NCI-H146 treated with DMSO at 0.1 percent for 48 hours (cell line): Measurements from ENCODE around the gene MRPL21.

Experiments used
- DNase-seq: peaks from one replicate; lab custom pipeline; 2025; ENCODE audit not compliant: unreplicated experiment; lab: John Stamatoyannopoulos, UW

Gene MRPL21

DNA sequence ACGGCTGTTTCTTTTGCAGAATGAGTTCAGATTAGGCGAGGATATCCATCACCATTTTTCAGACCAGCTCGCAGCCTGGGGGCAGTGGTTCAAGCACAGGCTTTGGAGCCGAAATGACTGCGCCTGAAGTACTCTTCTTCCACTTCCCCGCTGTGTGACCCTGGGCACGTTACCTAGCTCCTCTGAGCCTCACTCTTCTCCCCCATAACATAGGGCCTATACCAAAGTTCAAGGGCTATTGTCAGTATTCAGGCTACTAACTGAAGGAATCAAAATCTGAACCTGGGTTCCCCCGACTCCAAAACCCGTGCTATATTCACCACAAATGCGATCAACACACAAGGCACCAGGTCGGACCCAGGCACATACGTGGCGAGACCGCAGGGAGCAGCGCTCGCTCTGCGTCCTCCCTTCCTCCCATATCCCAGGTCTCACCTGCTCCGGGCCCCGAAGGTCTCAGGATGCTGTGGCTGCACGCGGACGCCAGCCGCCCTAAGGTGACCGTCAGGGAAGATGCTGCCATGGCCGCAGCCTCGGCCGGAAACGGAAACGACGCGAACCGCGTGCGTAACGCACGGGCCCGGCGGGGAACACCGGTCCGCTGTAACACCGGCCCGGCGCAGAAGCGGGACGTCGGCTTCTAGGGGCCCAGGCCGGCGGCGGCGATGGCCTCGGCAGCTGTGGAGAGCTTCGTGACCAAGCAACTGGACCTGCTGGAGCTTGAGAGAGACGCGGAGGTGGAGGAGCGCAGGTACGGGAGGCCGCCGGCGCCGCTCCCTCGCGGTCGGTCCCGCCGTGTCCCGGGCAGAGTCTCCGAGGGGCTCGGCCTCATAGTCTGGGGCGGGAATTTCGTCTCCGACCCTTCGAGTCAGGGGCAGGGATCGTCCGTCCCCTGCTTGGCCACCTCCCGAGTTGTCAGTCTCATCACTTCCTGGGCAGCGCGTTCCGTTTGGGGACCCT, at the start of gene MRPL21, which contains the start of gene IGHMBP2:
TSS of gene MRPL21 (minus strand) at position 545 of the 960 bp plus-strand sequence. CDS start at position 523, 22 bp downstream.
TSS of gene IGHMBP2 (plus strand) at position 604 of the 960 bp plus-strand sequence. CDS start at position 666, 62 bp downstream.
- DNase-seq, result peak; percentile 32

DNA sequence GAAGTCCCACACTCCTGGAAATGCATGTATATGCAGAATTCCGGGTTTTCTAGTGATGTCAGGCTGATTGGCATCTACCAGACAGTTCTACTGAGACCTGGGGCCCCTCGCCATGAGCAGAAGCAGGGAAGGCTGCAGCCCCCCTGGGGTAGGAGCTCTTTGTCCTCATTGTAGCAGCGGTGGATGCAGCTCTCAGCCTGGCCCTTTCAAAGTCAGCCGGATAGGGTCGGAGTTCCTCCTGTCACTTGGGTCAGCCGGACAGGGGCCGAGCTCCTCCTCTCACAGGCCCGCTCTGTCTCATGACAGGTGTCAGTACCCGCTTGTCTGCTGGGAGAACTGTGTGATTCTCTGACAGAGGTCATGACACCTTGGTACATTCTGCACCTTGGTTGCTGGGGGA, 47.1 kb upstream of the MRPL21 start:
- DNase-seq, result no peak

DNA sequence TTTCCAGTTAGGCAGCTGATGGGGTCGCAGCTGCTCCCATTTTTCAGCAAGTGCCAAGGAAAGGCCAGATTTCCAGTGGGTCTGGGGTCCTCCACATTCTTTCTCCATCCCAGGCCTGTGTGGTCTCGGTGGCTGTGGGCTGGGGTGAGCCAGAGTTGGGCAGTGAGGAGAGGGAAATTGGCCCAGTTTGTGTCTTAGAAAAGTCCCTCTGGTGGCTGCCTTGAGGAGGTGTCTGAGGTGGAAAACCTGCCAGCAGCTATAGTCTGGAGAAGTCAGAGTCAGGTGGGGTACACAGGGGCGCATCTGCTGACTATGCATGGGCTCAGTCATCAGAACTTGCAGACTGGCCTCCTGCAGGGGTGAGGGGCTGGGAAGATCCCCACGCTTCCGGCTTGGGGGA, 46.6 kb upstream of the MRPL21 start:
- no peak for DNase-seq

DNA sequence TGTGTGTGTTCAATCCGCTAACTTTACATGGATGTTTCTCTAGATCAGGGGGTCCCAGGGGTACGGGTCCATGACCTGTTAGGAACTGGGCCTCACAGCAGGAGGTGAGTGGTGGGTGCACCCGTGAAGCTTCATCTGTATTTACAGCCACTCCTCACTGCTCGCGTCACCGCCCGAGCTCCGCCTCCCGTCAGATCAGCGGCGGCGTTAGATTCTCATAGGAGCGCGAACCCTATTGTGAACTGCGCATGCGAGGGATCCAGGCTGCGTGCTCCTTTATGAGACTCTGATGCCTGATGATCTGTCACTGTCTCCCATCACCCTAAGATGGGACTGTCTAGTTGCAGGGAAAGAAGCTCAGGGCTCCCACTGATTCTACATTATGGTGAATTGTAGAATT, 45.3 kb upstream of the MRPL21 start:
- no peak for DNase-seq

DNA sequence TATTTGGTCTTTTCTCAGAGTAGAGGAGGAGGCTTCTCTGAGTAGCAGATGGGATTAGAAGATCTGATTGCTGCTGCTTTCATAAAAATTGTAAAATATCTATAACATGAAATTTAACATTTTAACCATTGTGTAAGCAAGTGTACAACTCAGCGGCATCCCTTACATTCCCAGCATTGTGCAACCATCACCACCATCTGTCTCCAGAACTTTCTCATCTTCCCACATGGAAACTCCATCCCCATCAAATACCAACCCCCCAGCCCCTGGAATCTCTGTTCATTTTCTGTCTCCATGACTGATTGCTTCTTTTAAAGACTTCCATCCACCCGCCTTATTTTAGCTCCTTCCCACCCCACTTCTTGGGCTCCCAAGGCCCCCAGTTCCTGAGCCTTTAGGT, 44.9 kb upstream of the MRPL21 start:
- DNase-seq, result no peak

DNA sequence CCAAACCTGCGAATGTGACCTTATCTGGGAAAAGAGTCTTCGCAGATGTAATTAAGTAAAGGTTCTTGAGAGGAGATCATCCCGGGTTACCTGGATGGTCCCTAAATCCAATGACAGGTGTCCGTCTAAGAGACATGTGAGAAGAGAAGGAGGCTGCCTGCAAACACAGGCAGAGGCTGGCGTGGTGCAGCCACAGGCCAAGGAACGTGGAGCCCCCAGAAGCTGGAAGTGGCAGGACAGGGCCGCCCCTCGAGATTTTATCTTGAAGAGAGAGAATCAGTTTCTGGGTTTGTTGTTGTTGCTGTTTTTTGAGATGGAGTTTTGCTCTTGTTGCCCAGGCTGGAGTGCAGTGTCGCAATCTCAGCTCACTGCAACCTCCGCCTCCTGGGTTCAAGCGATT, 43.5 kb upstream of the MRPL21 start:
- DNase-seq, result no peak

DNA sequence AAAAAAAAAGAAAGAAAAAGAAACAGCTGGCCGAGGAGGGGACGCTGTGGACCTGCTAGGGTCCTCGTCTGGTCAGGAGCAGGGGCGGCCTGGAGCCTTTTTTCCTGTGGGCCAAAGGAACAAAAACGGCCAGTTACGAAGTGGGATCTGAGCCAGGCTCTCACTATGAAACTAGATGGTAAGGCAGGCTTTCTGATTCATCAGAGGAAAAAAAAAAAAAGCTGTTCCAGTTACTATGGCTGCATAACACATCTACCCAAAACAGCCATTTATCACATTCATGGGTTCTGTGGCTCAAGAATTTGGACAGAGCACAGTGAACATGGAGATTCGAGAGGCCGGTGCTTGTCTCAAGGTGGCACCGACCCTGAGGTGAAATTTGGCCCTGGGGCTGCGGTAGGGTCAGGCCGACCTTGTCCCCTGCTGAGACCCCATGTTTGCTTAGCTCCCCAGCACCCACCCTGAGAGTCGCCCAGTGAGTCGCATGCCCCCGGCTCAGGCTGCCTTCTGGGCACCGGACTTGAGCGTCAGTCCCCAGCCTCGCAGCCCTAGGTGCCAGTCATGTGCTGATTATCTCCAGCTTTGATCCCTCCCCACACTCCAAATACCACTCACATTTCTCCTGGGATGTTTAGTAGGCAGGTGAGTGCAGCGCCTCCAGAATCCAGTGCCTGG, 42.9 kb upstream of the MRPL21 start:
- DNase-seq, result no peak

DNA sequence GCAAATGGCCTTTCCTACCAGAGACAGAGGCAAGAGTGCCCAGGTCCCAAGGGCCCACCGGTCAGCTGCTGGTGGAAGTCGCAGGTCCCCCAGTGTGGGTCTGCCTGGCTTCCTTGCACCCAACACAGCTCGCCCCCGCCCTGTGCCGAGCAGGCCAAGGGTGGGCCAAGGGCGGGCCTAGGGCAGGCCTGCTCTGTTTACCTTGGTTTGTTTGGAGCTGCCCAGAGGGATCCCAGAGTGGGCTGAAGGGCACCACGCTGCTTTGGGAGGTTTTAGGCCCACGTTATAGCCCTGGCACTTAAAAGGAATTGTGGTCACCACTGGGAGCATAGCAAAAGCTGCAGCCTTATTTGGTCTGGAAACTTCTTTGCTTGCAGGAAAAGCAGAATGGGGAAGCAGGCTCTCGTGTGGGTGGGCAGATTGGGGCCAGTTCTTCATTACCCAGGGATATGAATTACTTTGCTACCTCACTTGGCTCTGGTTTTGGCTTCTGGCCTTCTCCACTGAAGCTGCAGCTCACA, 39.2 kb upstream of the MRPL21 start:
- DNase-seq, result no peak

DNA sequence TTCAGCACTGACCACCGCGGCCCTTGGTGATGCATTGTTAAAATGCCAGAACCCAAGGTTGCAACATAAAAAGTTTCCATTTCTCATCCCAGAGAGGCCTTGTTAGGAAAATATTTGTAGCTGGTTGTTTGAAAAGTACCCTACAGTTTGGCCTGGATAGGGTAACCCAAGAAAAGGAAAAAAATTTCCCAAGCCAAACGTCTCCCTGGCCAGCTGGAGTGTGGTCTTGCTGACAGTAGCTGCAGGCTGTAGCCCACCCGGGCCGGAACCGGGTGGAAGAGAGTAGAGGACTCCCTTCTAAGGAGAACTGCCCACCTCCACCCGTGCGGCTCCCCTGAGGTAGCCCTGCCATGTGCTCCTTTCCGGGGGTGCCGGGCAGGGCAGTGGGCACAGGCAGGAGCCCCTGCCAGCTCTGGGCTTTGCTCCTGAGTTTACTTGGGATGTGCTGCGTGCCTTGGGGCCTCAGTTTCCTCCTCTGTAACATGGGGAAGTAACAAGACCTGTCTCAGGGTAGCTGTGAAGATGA, 38.5 kb upstream of the MRPL21 start:
- DNase-seq, result no peak

DNA sequence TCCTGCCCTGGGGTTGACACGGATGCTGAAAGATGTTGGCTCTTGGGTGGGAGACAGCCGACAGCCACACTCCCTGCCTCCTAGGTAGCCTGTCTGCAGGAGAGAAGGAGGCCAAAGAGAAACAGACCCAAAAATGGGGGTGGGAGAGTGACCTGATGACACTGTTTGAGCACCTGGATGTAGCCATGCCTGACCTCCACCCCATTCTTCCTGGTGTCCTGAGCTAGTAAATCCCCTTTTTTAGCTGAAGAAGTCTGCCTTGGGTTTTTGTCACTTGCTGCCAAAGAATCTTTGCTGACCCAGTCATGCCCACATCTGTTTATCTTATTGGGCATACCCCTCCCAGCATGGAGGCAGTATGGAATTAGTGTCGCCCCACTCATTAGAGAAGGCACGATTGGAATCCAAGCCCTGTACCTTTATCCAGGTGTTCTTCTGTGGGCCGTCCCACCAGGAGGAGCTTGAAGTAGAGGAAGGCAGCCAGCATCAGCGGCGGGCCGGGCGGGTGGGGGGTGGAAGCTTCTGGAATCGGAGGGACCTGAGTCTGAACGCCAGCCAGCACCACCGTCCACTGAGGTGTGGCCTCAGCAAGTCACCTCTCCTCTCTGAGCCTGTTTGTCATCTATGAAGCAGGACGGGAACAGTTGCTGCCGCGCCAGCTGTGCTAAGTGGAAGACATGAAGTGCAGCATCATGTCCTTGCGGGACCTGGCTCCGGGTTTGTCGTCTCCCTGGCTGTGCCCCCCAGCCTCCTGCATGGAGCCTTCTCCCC, 37.9 kb upstream of the MRPL21 start:
- no peak for DNase-seq

DNA sequence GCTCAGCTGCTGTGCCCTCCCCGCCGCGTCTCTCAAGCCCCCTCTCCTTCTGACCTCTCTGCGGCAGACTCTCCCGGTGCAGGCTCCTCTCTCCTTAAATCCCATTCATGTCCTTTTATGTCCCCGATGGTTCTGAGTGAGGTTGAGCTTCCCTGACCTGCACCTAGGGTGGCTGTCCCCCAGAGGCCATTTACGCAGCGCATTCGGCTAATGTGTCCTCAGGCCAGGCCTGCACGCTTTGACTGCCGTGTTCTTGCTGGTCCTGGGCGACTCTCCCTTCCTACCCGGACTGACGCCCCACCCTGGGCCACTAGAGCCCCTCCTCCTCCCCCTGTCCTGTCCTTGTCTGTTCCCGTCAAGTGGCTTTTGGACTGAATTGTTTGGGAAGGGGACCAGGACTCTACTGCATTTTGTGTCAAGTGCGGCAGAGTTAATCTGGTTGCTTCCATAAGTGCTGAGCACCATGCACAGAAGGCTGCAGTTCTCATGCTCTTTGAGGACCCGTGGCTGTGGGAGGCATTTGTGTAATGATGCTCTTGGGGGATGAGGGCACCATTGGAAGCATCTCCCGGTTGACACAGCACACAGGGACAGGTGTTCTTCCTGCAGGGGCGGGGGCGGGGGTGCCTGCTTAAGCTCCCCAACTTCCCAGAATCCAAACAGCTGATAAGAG, 37.2 kb upstream of the MRPL21 start:
- no peak for DNase-seq

DNA sequence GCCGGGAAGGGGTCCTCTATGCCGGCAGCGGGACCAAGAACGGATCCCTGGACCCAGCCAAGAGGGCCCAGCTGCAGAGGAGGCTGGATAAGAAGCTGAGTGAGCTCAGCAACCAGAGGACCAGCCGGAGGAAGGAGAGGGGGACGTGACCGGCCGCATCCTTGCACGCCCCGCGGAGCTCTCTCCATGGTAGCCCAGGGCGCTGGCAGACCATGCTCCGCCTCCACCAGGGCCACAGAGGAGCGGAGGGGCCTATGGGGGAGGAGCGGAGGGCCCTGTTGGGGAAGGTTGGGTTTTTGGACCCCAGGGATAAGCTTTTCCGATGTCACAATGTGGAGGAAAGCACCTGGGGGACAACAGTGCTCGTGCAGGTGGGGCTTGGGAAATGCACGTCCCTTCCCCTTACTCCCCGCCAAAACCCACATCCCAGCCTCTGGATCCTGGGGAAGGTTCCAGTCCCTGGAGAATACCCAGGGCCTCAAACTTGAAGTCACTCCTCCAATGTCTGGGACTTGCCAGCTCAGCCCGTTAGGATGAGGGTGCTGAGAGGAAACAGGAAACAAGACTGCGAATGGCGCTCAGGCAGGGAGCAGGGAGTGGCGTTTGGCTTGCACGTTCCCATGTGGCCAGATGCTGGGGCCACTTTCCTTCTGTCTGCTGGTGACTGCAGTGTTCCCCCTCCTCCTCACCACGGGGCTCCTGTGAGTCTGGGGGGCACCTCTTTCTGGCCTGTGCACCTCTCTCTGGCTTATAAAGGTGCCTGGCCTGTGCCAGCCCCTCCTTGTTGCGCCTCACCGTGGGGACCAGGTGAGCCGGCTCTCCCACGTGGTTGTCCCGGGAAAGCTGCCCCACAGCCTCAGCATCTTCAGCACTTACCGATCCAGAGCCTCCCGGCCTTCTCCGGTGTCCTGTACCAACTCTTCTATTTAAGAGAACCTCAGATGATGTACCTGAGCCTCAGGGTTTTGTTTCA, 36.2 kb upstream of the MRPL21 start:
- no peak for DNase-seq

DNA sequence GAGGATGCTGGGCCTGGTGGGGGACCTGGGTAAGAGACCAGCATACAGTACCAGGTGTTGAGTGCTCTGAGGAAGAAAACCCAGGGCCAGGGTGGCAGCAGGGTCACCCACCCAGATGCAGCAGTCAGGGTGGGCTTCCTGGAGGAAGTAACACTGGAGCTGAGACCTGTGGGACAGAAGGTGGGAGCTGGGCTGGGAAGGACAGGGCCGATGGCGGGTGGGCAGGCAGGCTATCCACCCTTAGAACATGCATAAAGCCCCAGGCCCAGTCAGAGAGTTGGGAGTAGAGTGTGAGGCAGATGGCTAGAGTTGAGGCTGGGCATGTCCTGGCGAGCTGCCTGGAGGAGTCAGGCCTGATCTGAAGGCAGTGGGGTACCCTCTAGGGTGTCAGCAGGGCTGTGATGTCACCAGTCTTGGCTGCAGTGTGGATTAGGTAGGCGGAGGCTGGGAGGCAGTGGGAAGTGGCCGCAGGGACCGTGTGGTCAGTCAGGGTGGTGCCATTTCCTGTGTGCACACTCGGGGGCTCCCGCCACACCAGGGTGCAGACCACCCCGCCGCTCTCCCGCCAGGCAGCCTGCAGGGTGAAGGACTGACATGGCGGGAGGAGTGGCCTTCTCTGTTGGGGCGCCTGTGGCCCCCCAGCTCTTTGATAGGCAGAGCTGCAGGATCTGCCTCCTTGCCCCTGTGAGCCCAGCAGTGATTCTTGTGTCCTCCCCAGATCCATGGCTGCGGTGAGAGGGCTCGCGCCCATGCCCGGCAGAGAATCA, 35.4 kb upstream of the MRPL21 start:
- DNase-seq, result no peak

DNA sequence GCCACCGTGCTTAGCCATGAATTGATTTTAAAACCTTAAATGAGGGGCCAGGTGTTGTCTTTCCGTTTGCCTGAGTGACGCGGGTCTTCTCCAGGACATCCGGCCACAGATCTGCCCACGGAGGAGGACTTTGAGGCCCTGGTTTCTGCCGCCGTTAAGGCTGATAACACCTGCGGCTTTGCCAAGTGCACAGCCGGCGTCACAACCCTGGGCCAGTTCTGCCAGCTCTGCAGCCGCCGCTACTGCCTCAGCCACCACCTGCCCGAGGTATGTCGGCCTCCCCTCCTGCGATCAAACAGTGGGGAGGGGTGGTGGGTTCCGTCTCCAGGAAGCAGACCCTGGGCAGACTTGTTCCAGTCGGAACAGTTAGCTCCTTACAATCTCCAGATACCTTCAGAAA, 34.5 kb upstream of the MRPL21 start:
- DNase-seq, result no peak

DNA sequence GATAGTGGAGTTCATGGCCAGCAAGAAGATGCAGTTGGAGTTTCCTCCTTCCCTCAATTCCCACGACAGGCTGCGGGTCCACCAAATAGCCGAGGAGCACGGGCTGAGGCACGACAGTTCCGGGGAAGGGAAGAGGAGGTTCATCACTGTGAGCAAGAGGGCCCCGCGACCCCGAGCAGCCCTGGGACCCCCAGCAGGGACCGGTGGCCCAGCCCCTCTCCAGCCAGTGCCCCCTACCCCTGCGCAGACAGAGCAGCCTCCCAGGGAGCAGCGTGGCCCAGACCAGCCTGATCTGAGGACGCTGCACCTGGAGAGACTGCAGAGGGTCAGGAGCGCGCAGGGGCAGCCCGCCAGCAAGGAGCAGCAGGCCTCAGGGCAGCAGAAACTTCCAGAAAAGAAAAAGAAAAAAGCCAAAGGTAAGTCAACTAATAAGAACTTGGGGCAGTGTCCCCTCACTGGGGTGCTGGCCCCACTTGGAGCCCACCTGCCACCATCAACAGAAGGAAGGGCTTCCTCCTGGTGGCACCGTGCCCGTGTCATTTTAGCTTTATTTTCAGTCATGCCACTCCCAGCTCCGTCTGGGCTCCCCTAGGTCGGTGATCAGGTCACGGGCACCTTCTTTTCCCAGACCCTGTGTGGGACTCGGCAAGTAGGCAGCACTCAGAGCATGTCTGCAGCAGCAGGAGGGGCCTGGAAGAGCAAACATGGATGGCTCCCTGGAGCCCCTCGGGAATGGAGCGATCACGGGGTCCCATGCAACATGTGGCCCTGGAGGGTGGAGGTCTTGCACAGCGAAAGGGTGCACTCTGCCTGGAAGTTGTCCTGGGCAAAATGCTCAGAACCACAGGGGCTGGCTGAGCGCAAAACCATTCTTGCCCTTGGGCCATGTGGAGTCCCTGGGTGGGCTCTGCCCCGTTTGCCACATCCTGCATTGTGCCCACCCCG, 33.3 kb upstream of the MRPL21 start:
- no peak for DNase-seq

DNA sequence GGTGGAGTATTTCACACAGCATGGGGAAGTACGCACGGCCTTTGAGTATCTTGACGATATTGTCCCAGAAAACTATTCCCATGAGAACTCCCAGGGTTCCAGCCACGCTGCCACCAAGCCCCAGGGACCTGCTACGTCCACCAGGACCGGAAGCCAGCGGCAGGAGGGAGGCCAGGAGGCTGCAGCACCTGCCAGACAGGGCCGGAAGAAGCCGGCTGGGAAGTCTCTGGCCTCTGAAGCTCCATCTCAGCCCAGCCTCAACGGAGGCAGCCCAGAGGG, 32.7 kb upstream of the MRPL21 start:
- DNase-seq, result no peak

DNA sequence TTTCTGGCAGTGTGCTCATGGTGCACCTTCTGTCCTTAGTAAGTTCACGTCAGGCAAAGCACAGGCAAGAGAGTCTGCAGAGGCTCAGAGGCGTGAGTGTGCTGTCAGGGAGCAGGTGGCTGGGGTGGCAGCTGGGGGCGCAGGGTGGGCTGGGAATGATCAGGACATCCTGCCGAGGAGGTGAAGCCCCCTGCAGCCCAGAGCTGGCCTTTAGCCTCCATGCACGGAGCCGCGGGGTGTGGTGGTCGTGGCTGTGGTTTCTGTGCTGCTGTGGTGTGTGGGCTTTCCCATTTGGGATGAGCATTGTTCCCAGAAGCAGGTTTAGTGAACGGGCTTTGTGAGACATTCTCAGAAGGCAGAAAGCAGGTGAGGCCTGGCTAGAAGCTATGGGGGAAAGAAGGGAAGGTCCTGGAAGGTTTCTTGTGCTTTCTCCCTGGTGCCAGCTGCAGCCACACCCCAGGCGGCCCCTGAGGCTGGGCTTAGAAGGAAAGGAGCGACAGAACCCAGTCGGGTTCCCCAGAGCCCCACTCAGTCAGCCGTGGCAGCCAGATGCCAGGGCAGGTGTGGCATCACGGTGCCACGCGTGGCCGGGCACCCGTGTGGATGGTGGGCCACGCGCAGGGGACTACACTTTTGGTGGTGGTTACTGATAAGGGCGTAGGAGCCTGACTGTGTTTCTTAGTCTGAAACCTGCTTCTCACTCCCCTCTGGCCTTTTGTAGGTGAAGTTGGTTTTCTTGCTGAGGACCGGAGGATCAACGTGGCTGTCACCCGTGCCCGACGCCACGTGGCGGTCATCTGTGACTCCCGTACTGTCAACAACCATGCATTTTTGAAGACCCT, 32.1 kb upstream of the MRPL21 start:
- DNase-seq, result no peak
